GM23338 (cell line): ENCODE measurements around the gene ATR. TPM values are rescaled to one million over a fixed set of nuclear protein-coding genes. Genes with fewer than 3 reads are reported as not detected.

Source experiments
- ATAC-seq: fragments of 200-7000 bp; cut with Tn5 transposase; 3 replicates; pipeline ENCODE4 v1.9.1; 2020
- DNase-seq: peaks from one replicate; pipeline ENCODE4 v3.0.0-alpha.2; 2015; ENCODE audit warnings: low spot score
- H2AFZ ChIP-seq: fragments of 200-600 bp; sonication (generic); 2 replicates; pipeline ENCODE4 v1.8.0; 2016; ENCODE audit warnings: antibody characterized with exemption, mild to moderate bottlenecking, moderate library complexity
- H3F3A ChIP-seq: fragments of 200-600 bp; sonication (generic); replicated peaks from 2 replicates; pipeline ENCODE4 v1.8.0; 2017; ENCODE audit warnings: antibody characterized with exemption, mixed run types, low read depth
- H3K27ac ChIP-seq: fragments of 200-600 bp; sonication (generic); 2 replicates; pipeline ENCODE4 v1.6.1; 2016; ENCODE audit warnings: low read depth
- H3K27me3 ChIP-seq: fragments of 200-600 bp; sonication (generic); 2 replicates; pipeline ENCODE4 v1.8.0; 2016; ENCODE audit warnings: mild to moderate bottlenecking, mixed run types, moderate library complexity; ENCODE audit not compliant: insufficient read depth
- H3K36me3 ChIP-seq: fragments of 200-600 bp; sonication (generic); 2 replicates; pipeline ENCODE4 v1.8.0; 2016; ENCODE audit warnings: mild to moderate bottlenecking; ENCODE audit not compliant: insufficient read depth
- H3K4me1 ChIP-seq: fragments of 200-600 bp; sonication (generic); 2 replicates; pipeline ENCODE4 v1.8.0; 2016; ENCODE audit warnings: mild to moderate bottlenecking, moderate library complexity; ENCODE audit not compliant: insufficient read depth
- H3K4me2 ChIP-seq: fragments of 200-600 bp; sonication (generic); 2 replicates; pipeline ENCODE4 v1.7.1; 2017; ENCODE audit warnings: mixed run types
- H3K4me3 ChIP-seq: fragments of 200-600 bp; sonication (generic); 2 replicates; pipeline ENCODE4 v1.6.1; 2016; ENCODE audit warnings: mixed run types
- H3K79me2 ChIP-seq: fragments of 200-600 bp; sonication (generic); replicated peaks from 2 replicates; pipeline ENCODE4 v1.8.0; 2017; ENCODE audit warnings: mild to moderate bottlenecking; ENCODE audit not compliant: insufficient read depth
- H3K9me2 ChIP-seq: fragments of 200-600 bp; sonication (generic); 2 replicates; pipeline ENCODE4 v1.8.0; 2017; ENCODE audit not compliant: insufficient read depth
- H4K20me1 ChIP-seq: fragments of 200-600 bp; sonication (generic); replicated peaks from 2 replicates; pipeline ENCODE4 v1.8.0; 2017; ENCODE audit warnings: mild to moderate bottlenecking; ENCODE audit not compliant: insufficient read depth
- H3K27ac Mint-ChIP-seq: 2 replicates; pipeline ENCODE4 v1.8.0; 2020; ENCODE audit warnings: inconsistent platforms, mild to moderate bottlenecking, moderate library complexity, mixed read lengths
- H3K27me3 Mint-ChIP-seq: 3 replicates; pipeline ENCODE4 v1.8.0; 2022; ENCODE audit warnings: low read depth, mild to moderate bottlenecking, moderate library complexity, mixed read lengths, inconsistent platforms; ENCODE audit not compliant: insufficient read depth, poor library complexity
- H3K36me3 Mint-ChIP-seq: 3 replicates; pipeline ENCODE4 v1.8.0; 2021; ENCODE audit warnings: low read depth, mild to moderate bottlenecking, inconsistent platforms, moderate library complexity, mixed read lengths
- H3K4me1 Mint-ChIP-seq: 3 replicates; pipeline ENCODE4 v1.8.0; 2020; ENCODE audit warnings: mild to moderate bottlenecking, inconsistent platforms, mixed read lengths
- H3K4me3 Mint-ChIP-seq: 3 replicates; pipeline ENCODE4 v1.8.0; 2021; ENCODE audit warnings: moderate library complexity, mild to moderate bottlenecking, inconsistent platforms, mixed read lengths
- H3K9me3 Mint-ChIP-seq: 3 replicates; pipeline ENCODE4 v1.8.0; 2020; ENCODE audit warnings: moderate library complexity, mild to moderate bottlenecking, inconsistent platforms, mixed read lengths
- ETS1 ChIP-seq: IDR thresholded peaks from 2 replicates; pipeline ENCODE4 v1.6.1; 2016; ENCODE audit warnings: antibody characterized with exemption
- EZH2 ChIP-seq: fragments of 200-600 bp; sonication (generic); IDR thresholded peaks from one replicate; pipeline ENCODE4 v1.8.0; 2017; ENCODE audit warnings: antibody characterized with exemption, mild to moderate bottlenecking, low read depth; ENCODE audit not compliant: unreplicated experiment
- JUNB ChIP-seq: IDR thresholded peaks from one replicate; pipeline ENCODE4 v1.6.1; 2016; ENCODE audit warnings: antibody characterized with exemption; ENCODE audit not compliant: unreplicated experiment
- REST ChIP-seq: IDR thresholded peaks from one replicate; pipeline ENCODE4 v1.6.1; 2018; ENCODE audit warnings: antibody characterized with exemption; ENCODE audit not compliant: unreplicated experiment
- STAT1 ChIP-seq: IDR thresholded peaks from one replicate; pipeline ENCODE4 v1.6.1; 2016; ENCODE audit warnings: antibody characterized with exemption; ENCODE audit not compliant: unreplicated experiment
- ZNF331 ChIP-seq: fragments of 250-450 bp; sonication (Bioruptor Pico); IDR thresholded peaks from 2 replicates; pipeline ENCODE4 v1.5.0; 2020; ENCODE audit warnings: low read depth, mild to moderate bottlenecking, moderate library complexity
- polyA plus RNA-seq: library from polyadenylated mRNA; unstranded; fragments of >200 nt; fragmentation: Nextera tagmentation; extraction: Ambion mirVana; gene quantifications from 2 replicates; pipeline ENCODE4 v1.2.1, GENCODE V29; 2016
- total RNA-seq: library from RNA; depleted of rRNA; stranded (reverse); fragments of >200 nt; shearing (Covaris generic); gene quantifications from 2 replicates; pipeline ENCODE4 v1.2.3, GENCODE V29; 2014

The ATR gene
- total and polyA plus RNA-seq, 2 experiments from 2014 or later, result 29.7 to 39.1 TPM

GRCh38 chr3:142615171-142615570, 36.6 kb upstream of the ATR start:
- H3K4me1 Mint-ChIP-seq, result peaks cover 10% of the 10 kb centered on the region
- Histone ChIP-seq H3K36me3 (no peaks in the 10 kb centered on the region), H3K4me2 (no peak overlapping the region), H3K27me3 (no peaks in the 10 kb centered on the region), H3K4me1 (no peaks in the 10 kb centered on the region; the same call in 1 of the 2 replicates), H3K79me2 (no peaks in the 10 kb centered on the region), H2AFZ (no peak overlapping the region), H4K20me1 (no peaks in the 10 kb centered on the region; the same call in 1 of the 2 replicates), H3F3A (no peaks in the 10 kb centered on the region), H3K9me2 (no peaks in the 10 kb centered on the region), H3K4me3 (no peak overlapping the region), H3K27ac (no peak overlapping the region)
- H3K27ac Mint-ChIP-seq, result no peak overlapping the region
- H3K36me3 Mint-ChIP-seq, result no peaks in the 10 kb centered on the region
- ATAC-seq (no peak), DNase-seq (no peak)
- H3K27me3 Mint-ChIP-seq, result no peaks in the 10 kb centered on the region
- H3K9me3 Mint-ChIP-seq, result no peaks in the 10 kb centered on the region
- TF ChIP-seq STAT1 (no peak), EZH2 (no peak), JUNB (no peak), ZNF331 (no peak), REST (no peak)
- H3K4me3 Mint-ChIP-seq, result no peak overlapping the region

DNA sequence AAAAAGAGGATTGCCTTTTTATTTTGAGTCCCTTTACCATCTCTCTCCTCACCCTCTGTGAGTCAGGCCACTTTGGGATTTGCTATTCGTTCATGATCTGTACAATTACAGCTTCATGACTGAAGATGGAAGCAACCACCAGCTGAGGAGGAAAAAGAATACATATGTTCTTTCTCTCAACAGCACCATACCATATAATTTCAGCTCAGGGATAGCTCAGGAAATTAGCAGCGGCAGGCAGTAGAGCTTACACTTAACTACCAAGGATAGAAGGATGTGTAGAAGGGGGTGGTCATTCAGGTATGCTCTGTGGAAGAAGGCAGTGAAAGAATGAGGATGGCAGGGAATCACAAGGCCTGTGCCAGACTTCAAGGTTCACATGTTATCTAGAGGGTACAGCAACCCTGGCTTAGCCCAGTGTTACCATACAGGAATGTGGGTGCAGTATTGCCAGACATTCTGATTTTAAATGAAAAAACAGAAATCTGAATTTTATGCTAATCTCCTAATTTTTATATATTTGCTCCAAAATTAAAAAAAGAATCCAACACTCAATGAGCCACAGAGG, 35.6 kb upstream of the ATR start:
- DNase-seq (no peak), ATAC-seq (no peak)
- Mint-ChIP-seq H3K36me3 (no peaks in the 10 kb centered on the region), H3K4me3 (no peak overlapping the region), H3K27ac (no peak overlapping the region), H3K27me3 (no peaks in the 10 kb centered on the region), H3K9me3 (no peaks in the 10 kb centered on the region), H3K4me1 (peaks cover 10% of the 10 kb centered on the region)
- Histone ChIP-seq H3K36me3 (no peaks in the 10 kb centered on the region), H3K4me2 (no peak overlapping the region), H3K79me2 (no peaks in the 10 kb centered on the region), H4K20me1 (no peaks in the 10 kb centered on the region; the same call in 1 of the 2 replicates), H3K4me3 (no peak overlapping the region), H3K9me2 (no peaks in the 10 kb centered on the region), H3F3A (no peaks in the 10 kb centered on the region), H2AFZ (no peak overlapping the region), H3K27me3 (no peaks in the 10 kb centered on the region), H3K27ac (no peak overlapping the region), H3K4me1 (no peaks in the 10 kb centered on the region; the same call in 1 of the 2 replicates)
- no peak for TF ChIP-seq ETS1
